Liver (tissue), 3 donors: Measurements from ENCODE around the gene WDR36.

Source experiments
- HNF4G ChIP-seq: IDR thresholded peaks from 2 replicates; pipeline ENCODE4 v1.6.1; 2016; ENCODE audit warnings: antibody characterized with exemption
- JUND ChIP-seq, 2 donors: IDR thresholded peaks; 2 replicates each; pipeline ENCODE4 v1.6.1; 2016; ENCODE audit warnings: antibody characterized with exemption in 2 of 2
- RAD21 ChIP-seq, 2 donors: IDR thresholded peaks; 2 replicates each; pipeline ENCODE4 v1.6.1; 2016; ENCODE audit warnings: antibody characterized with exemption in 2 of 2, mild to moderate bottlenecking in 2 of 2
- TAF1 ChIP-seq: conservative IDR thresholded peaks from 2 replicates; pipeline ENCODE4 v1.6.1; 2016; ENCODE audit warnings: antibody characterized with exemption, mild to moderate bottlenecking
- YY1 ChIP-seq: IDR thresholded peaks from 2 replicates; pipeline ENCODE4 v1.6.1; 2016; ENCODE audit warnings: antibody characterized with exemption, mild to moderate bottlenecking
- TF ChIP-seq, protein P1 (sequence below): fragments of 150-350 bp; IDR thresholded peaks from 2 replicates; pipeline ENCODE4 v1.5.1; 2017; ENCODE audit warnings: improper control_type of control experiment, low read depth, low read length; ENCODE audit not compliant: missing input control
- TF ChIP-seq, protein P2 (sequence below): IDR thresholded peaks from 2 replicates; pipeline ENCODE4 v1.6.1; 2016; ENCODE audit warnings: antibody characterized with exemption, mild to moderate bottlenecking
- TF ChIP-seq, protein P3 (sequence below): IDR thresholded peaks from 2 replicates; pipeline ENCODE4 v1.6.1; 2016; ENCODE audit warnings: antibody characterized with exemption
- TF ChIP-seq, protein P4 (sequence below): IDR thresholded peaks from 2 replicates; pipeline ENCODE4 v1.6.1; 2016; ENCODE audit warnings: antibody characterized with exemption
- TF ChIP-seq, protein P5 (sequence below): IDR thresholded peaks from 2 replicates; pipeline ENCODE4 v1.6.1; 2016; ENCODE audit warnings: antibody characterized with exemption
- donor health status: healthy.
- donor health status: healthy.

DNA sequence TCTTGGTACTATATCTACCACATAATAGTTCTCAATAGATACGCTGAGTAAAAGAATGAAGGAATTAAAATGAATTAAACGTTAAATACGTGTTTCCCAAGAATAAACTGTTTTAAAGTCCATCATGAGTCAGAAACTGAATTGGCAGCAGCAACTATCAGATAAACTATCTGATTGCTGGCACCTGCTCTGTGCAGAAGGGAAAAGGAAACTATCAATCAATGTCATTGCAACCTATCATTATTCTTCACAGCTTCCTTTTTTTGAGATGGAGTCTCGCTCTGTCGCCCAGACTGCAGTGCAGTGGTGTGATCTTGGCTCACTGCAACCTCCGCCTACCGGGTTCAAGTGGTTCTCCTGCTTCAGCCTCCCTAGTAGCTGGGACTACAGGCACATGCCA, 8.8 kb upstream of the WDR36 start:
- TF ChIP-seq YY1 (no peak), HNF4G (no peak), TAF1 (no peak), JUND (IDR thresholded peaks at IDR 0.05) (no peak), RAD21 (IDR thresholded peaks at IDR 0.05) (no peak)
- TF ChIP-seq, protein P1, sequence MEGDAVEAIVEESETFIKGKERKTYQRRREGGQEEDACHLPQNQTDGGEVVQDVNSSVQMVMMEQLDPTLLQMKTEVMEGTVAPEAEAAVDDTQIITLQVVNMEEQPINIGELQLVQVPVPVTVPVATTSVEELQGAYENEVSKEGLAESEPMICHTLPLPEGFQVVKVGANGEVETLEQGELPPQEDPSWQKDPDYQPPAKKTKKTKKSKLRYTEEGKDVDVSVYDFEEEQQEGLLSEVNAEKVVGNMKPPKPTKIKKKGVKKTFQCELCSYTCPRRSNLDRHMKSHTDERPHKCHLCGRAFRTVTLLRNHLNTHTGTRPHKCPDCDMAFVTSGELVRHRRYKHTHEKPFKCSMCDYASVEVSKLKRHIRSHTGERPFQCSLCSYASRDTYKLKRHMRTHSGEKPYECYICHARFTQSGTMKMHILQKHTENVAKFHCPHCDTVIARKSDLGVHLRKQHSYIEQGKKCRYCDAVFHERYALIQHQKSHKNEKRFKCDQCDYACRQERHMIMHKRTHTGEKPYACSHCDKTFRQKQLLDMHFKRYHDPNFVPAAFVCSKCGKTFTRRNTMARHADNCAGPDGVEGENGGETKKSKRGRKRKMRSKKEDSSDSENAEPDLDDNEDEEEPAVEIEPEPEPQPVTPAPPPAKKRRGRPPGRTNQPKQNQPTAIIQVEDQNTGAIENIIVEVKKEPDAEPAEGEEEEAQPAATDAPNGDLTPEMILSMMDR = no peak
- TF ChIP-seq, protein P2, sequence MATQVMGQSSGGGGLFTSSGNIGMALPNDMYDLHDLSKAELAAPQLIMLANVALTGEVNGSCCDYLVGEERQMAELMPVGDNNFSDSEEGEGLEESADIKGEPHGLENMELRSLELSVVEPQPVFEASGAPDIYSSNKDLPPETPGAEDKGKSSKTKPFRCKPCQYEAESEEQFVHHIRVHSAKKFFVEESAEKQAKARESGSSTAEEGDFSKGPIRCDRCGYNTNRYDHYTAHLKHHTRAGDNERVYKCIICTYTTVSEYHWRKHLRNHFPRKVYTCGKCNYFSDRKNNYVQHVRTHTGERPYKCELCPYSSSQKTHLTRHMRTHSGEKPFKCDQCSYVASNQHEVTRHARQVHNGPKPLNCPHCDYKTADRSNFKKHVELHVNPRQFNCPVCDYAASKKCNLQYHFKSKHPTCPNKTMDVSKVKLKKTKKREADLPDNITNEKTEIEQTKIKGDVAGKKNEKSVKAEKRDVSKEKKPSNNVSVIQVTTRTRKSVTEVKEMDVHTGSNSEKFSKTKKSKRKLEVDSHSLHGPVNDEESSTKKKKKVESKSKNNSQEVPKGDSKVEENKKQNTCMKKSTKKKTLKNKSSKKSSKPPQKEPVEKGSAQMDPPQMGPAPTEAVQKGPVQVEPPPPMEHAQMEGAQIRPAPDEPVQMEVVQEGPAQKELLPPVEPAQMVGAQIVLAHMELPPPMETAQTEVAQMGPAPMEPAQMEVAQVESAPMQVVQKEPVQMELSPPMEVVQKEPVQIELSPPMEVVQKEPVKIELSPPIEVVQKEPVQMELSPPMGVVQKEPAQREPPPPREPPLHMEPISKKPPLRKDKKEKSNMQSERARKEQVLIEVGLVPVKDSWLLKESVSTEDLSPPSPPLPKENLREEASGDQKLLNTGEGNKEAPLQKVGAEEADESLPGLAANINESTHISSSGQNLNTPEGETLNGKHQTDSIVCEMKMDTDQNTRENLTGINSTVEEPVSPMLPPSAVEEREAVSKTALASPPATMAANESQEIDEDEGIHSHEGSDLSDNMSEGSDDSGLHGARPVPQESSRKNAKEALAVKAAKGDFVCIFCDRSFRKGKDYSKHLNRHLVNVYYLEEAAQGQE = no peak
- TF ChIP-seq, protein P3, sequence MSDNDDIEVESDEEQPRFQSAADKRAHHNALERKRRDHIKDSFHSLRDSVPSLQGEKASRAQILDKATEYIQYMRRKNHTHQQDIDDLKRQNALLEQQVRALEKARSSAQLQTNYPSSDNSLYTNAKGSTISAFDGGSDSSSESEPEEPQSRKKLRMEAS = no peak
- TF ChIP-seq, protein P4, sequence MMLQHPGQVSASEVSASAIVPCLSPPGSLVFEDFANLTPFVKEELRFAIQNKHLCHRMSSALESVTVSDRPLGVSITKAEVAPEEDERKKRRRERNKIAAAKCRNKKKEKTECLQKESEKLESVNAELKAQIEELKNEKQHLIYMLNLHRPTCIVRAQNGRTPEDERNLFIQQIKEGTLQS = no peak
- TF ChIP-seq, protein P5, sequence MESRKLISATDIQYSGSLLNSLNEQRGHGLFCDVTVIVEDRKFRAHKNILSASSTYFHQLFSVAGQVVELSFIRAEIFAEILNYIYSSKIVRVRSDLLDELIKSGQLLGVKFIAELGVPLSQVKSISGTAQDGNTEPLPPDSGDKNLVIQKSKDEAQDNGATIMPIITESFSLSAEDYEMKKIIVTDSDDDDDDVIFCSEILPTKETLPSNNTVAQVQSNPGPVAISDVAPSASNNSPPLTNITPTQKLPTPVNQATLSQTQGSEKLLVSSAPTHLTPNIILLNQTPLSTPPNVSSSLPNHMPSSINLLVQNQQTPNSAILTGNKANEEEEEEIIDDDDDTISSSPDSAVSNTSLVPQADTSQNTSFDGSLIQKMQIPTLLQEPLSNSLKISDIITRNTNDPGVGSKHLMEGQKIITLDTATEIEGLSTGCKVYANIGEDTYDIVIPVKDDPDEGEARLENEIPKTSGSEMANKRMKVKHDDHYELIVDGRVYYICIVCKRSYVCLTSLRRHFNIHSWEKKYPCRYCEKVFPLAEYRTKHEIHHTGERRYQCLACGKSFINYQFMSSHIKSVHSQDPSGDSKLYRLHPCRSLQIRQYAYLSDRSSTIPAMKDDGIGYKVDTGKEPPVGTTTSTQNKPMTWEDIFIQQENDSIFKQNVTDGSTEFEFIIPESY = no peak
